ENCODE results near the gene AHDC1. TPM values are rescaled to one million over a fixed set of nuclear protein-coding genes. Genes with fewer than 3 reads are reported as not detected.
A peak's percentile ranks its signal among the peaks of the same experiment; 100 is the strongest.

The AHDC1 gene
- polyA plus RNA-seq, 1 experiment = 3.0 TPM

GRCh38 chr1:27529704-27530018, 74.3 kb downstream of the AHDC1 start:
- no peaks in the 10 kb centered on the region for H3K27me3 ChIP-seq (ENCODE audit: control insufficient read depth, insufficient read depth, low read length)
- H3K4me3 ChIP-seq (ENCODE audit: low read depth, low read length) = no peak overlapping the region
- H3K9me3 ChIP-seq (ENCODE audit: control insufficient read depth, insufficient read depth, low read length) = no peaks in the 10 kb centered on the region; the same call in 1 of the 2 replicates
- H3K27ac ChIP-seq (ENCODE audit: low read depth, low read length) = peak overlapping the region; percentile 65
- DNase-seq (ENCODE audit: low read depth, low spot score) = no peak
- TF ChIP-seq CTCF (IDR thresholded peaks at IDR 0.05; ENCODE audit: low read depth, low read length) = no peak
- POLR2A ChIA-PET = interaction anchor here (0.6 kb wide), 1 partner anchor 68 kb away, joined by 4 read pairs; no protein-coding TSS in a partner anchor
- CTCF ChIA-PET = interaction anchor here (0.6 to 0.9 kb wide), 2 partner anchors 27 to 74 kb away, joined by 3 to 7 read pairs; partner anchors contain the start of gene AHDC1

DNA sequence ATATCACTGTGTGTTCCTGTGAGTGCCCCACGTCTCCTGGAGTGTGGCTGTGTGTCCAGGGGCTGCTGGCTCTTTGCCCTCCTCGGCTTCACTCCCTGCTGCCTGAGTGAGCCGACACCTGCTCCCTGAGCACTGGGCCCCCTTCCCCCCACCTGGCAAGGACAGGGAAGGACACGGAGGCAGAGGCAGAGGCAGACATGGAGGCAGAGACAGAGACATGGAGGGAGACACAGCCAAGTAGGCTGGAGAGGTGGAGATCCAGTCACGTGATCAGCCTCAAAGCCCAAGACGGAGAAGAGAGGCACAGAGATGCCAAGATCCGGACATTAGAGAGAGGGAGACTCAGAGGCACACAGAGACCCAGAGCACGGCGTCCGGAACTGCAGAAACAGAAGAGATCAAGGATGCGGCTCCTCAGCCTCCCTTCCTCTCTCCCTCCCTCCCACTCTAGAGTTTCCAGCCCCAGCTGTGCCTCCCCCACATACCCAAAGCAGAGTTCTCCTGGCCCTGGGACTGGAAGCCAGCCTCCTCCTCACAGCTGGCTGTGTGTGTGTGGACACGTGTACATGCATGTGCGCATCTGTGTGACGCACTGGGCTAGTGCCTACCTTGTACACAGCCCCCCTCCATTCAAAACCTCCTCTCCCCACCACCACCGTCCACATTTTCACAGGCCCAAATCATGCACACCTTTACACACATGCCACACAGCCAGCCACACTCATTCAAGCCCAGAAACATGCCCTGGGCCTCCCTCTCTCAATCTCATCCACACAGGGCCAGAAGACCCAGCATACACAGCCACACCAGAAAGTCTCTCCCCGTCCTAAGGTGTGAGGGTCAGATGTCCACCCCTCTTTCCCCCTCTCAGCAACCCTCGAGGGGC, 74.9 kb downstream of the AHDC1 start:
- peak overlapping the region; percentile 65 for H3K27ac ChIP-seq (ENCODE audit: low read depth, low read length)
- no peaks in the 10 kb centered on the region for H3K27me3 ChIP-seq (ENCODE audit: control insufficient read depth, insufficient read depth, low read length)
- POLR2A ChIA-PET = interaction anchor here (0.6 kb wide), 1 partner anchor 68 kb away, joined by 4 read pairs; no protein-coding TSS in a partner anchor
- no peak for TF ChIP-seq CTCF (IDR thresholded peaks at IDR 0.05; ENCODE audit: low read depth, low read length)
- no peaks in the 10 kb centered on the region; the same call in 1 of the 2 replicates for H3K9me3 ChIP-seq (ENCODE audit: control insufficient read depth, insufficient read depth, low read length)
- CTCF ChIA-PET = interaction anchor here (0.6 kb wide), 1 partner anchor 75 kb away, joined by 7 read pairs; the partner anchor contains the start of gene AHDC1
- no peak overlapping the region for H3K4me3 ChIP-seq (ENCODE audit: low read depth, low read length)
- peak; percentile 49 for DNase-seq (ENCODE audit: low read depth, low spot score)

- TF ChIP-seq CTCF (IDR thresholded peaks at IDR 0.05; ENCODE audit: low read depth, low read length) = no peak
- Histone ChIP-seq H3K9me3 (ENCODE audit: control insufficient read depth, insufficient read depth, low read length) (no peaks in the 10 kb centered on the region; the same call in 1 of the 2 replicates), H3K4me3 (ENCODE audit: low read depth, low read length) (no peak overlapping the region), H3K27ac (ENCODE audit: low read depth, low read length) (no peak overlapping the region), H3K27me3 (ENCODE audit: control insufficient read depth, insufficient read depth, low read length) (no peaks in the 10 kb centered on the region)
- no peak for DNase-seq (ENCODE audit: low read depth, low spot score)
- ChIA-PET CTCF (no interaction called here), POLR2A (interaction anchor here (1.4 kb wide), 1 partner anchor 10 kb away, joined by 3 read pairs; no protein-coding TSS in a partner anchor)
Measured at GRCh38 chr1:27527890-27528817, 75.8 kb downstream of the AHDC1 start.

- peak; percentile 68 for DNase-seq (ENCODE audit: low read depth, low spot score)
- H3K27ac ChIP-seq (ENCODE audit: low read depth, low read length) = peak overlapping the region; percentile 57
Measured at GRCh38 chr1:27527223-27527889, 76.6 kb downstream of the AHDC1 start.

More at GRCh38 chr1:27527223-27527889, 76.6 kb downstream of the AHDC1 start:
- ChIA-PET POLR2A (interaction anchor here (0.6 to 1.4 kb wide), 2 partner anchors 11 to 16 kb away, joined by 3 read pairs; no protein-coding TSS in a partner anchor), CTCF (interaction anchor here (0.6 kb wide), 2 partner anchors 30 to 39 kb away, joined by 4 read pairs; no protein-coding TSS in a partner anchor)
- no peaks in the 10 kb centered on the region for H3K27me3 ChIP-seq (ENCODE audit: control insufficient read depth, insufficient read depth, low read length)
- no peak overlapping the region for H3K4me3 ChIP-seq (ENCODE audit: low read depth, low read length)
- H3K9me3 ChIP-seq (ENCODE audit: control insufficient read depth, insufficient read depth, low read length) = no peaks in the 10 kb centered on the region; the same call in 1 of the 2 replicates
- TF ChIP-seq CTCF (IDR thresholded peaks at IDR 0.05; ENCODE audit: low read depth, low read length) = no peak
